ENCODE measurements around the gene KRT3.

KRT3 gene

GRCh38 chr12:52744493-52745156 lies 51.3 kb downstream of the KRT3 start:
- Histone ChIP-seq H3K27ac (ENCODE audit: low read length) (no peak overlapping the region), H3K9me3 (ENCODE audit: insufficient read depth, low read depth, low read length) (no peaks in the 10 kb centered on the region), H3K9ac (ENCODE audit: low read depth, low read length) (no peak overlapping the region), H3K36me3 (ENCODE audit: insufficient read depth, low read depth, low read length) (no peaks in the 10 kb centered on the region), H3K4me1 (ENCODE audit: insufficient read depth, low read length) (no peaks in the 10 kb centered on the region), H3K27me3 (ENCODE audit: insufficient read depth, low read length) (peaks cover 62% of the 10 kb centered on the region), H3K4me3 (ENCODE audit: low read length) (no peak overlapping the region)

GRCh38 chr12:52742822-52743457 lies 53.0 kb downstream of the KRT3 start:
- Histone ChIP-seq H3K36me3 (ENCODE audit: insufficient read depth, low read depth, low read length) (no peaks in the 10 kb centered on the region), H3K9me3 (ENCODE audit: insufficient read depth, low read depth, low read length) (no peaks in the 10 kb centered on the region)

GRCh38 chr12:52742196-52742580 lies 53.7 kb downstream of the KRT3 start:
- Histone ChIP-seq H3K9ac (ENCODE audit: low read depth, low read length) (no peak overlapping the region), H3K4me3 (ENCODE audit: low read length) (no peak overlapping the region), H3K27ac (ENCODE audit: low read length) (no peak overlapping the region), H3K9me3 (ENCODE audit: insufficient read depth, low read depth, low read length) (no peaks in the 10 kb centered on the region), H3K36me3 (ENCODE audit: insufficient read depth, low read depth, low read length) (no peaks in the 10 kb centered on the region), H3K4me1 (ENCODE audit: insufficient read depth, low read length) (no peaks in the 10 kb centered on the region), H3K27me3 (ENCODE audit: insufficient read depth, low read length) (peaks cover 51% of the 10 kb centered on the region)

More at GRCh38 chr12:52742822-52743457, 53.0 kb downstream of the KRT3 start:
- H3K27ac ChIP-seq (ENCODE audit: low read length), result no peak overlapping the region
- no peaks in the 10 kb centered on the region for H3K4me1 ChIP-seq (ENCODE audit: insufficient read depth, low read length)
- no peak overlapping the region for H3K4me3 ChIP-seq (ENCODE audit: low read length)
- H3K9ac ChIP-seq (ENCODE audit: low read depth, low read length), result no peak overlapping the region
- peaks cover 52% of the 10 kb centered on the region for H3K27me3 ChIP-seq (ENCODE audit: insufficient read depth, low read length)

GRCh38 chr12:52741375-52742195 lies 54.3 kb downstream of the KRT3 start:
- H3K27me3 ChIP-seq (ENCODE audit: insufficient read depth, low read length), result peaks cover 45% of the 10 kb centered on the region
- no peak overlapping the region for H3K9ac ChIP-seq (ENCODE audit: low read depth, low read length)
- H3K36me3 ChIP-seq (ENCODE audit: insufficient read depth, low read depth, low read length), result no peaks in the 10 kb centered on the region
- no peak overlapping the region for H3K27ac ChIP-seq (ENCODE audit: low read length)
- no peaks in the 10 kb centered on the region for H3K9me3 ChIP-seq (ENCODE audit: insufficient read depth, low read depth, low read length)
- no peaks in the 10 kb centered on the region for H3K4me1 ChIP-seq (ENCODE audit: insufficient read depth, low read length)
- no peak overlapping the region for H3K4me3 ChIP-seq (ENCODE audit: low read length)

GRCh38 chr12:52740584-52740983 lies 55.3 kb downstream of the KRT3 start:
- H3K4me1 ChIP-seq (ENCODE audit: insufficient read depth, low read length), result no peaks in the 10 kb centered on the region
- H3K27ac ChIP-seq (ENCODE audit: low read length), result no peak overlapping the region
- H3K9ac ChIP-seq (ENCODE audit: low read depth, low read length), result no peak overlapping the region
- H3K36me3 ChIP-seq (ENCODE audit: insufficient read depth, low read depth, low read length), result no peaks in the 10 kb centered on the region
- no peaks in the 10 kb centered on the region for H3K9me3 ChIP-seq (ENCODE audit: insufficient read depth, low read depth, low read length)
- H3K27me3 ChIP-seq (ENCODE audit: insufficient read depth, low read length), result peaks cover 35% of the 10 kb centered on the region
- H3K4me3 ChIP-seq (ENCODE audit: low read length), result no peak overlapping the region

DNA sequence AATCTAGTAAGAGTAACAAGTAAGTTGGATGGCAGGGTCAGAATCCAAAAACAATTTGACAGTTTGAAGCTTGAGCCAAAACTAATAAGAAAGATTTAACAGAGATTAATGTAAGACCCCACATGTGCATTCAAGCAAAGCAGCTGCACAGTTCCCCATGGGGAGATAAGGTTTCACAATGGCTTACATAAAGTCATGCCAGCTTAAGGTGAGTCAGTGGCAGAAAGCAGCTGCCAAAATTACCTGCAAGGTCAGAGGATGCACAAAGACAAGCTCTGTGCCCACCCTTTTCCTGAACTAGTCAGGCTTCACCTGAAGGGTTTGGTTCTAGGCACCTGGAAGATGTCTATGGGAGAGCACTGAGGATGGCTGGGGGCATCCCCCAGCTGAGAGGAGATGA lies 56.0 kb downstream of the KRT3 start:
- Histone ChIP-seq H3K9ac (ENCODE audit: low read depth, low read length) (no peak overlapping the region), H3K36me3 (ENCODE audit: insufficient read depth, low read depth, low read length) (no peaks in the 10 kb centered on the region), H3K9me3 (ENCODE audit: insufficient read depth, low read depth, low read length) (no peaks in the 10 kb centered on the region), H3K27me3 (ENCODE audit: insufficient read depth, low read length) (peaks cover 30% of the 10 kb centered on the region), H3K4me1 (ENCODE audit: insufficient read depth, low read length) (no peaks in the 10 kb centered on the region), H3K4me3 (ENCODE audit: low read length) (no peak overlapping the region), H3K27ac (ENCODE audit: low read length) (no peak overlapping the region)
